ENCODE results near the gene SFI1. TPM values are rescaled to one million over a fixed set of nuclear protein-coding genes. Genes with fewer than 3 reads are reported as not detected.

The SFI1 gene
- total RNA-seq, 4 donors from 2014 or later = 55.3 to 157 (median 90.1) TPM

DNA sequence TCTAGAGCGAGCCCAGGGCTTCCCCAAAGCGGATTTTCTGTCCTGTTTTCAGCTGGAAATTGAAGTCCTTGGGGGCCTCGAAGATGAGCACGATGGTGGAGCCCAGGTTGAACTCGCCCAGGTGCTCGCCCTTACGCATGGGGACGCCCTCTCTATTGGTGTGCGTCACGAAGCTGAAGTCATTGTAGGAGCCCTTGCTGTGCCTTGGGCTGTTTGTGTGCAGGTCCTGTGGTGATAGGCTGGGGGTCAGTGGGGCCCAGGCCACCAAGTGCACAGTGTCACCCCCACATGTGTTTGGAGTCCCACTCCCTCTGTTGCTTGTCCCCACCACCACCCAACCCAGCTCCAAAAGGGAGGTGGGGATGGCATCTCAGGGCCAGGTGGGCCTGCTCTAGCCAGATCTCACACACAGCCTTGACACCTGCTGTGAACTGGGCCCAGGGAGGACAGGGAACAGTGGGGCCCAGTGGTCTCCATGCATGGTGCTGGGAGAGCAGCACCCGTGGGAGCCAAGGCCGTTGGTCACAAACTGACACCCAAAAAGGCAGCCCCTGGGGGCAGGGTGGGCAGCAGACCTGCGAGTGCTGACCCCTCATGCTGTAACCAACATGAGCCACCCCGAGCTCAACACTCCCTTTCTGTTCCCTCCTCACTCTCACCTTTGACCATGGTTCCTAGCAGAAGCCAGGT, 123.4 kb downstream of the SFI1 start:
- Histone ChIP-seq H3K27me3 (no peaks in the 10 kb centered on the region), H3K27ac (no peak overlapping the region), H3K9me3 (no peaks in the 10 kb centered on the region), H3K4me1 (peaks cover 0 to 15% (median 11%) of the 10 kb centered on the region in 4 donors), H3K4me3 (no peak overlapping the region), H3K36me3 (peaks cover 0 to 27% (median 8%) of the 10 kb centered on the region in 4 donors)
- no peak for DNase-seq
- WGBS, 2 donors (ENCODE audit: low coverage in 1 of 2) = 87% methylated on average over 14 of the region's 14 CpGs; no CpG with 5 or more reads in 1 of the 2 donors
- intact Hi-C loops (cut with DNase I; ENCODE audit: low total_unique reads) = no loop called here
- in situ Hi-C loops (cut with MboI; ENCODE audit: low pct_ligation_motif_present in 1 of 4, low pct_unique_long_range_greater_than_20kb in 1 of 4, low sequenced_read_pairs in 3 of 4) = no loop called here
- TF ChIP-seq, protein P1, sequence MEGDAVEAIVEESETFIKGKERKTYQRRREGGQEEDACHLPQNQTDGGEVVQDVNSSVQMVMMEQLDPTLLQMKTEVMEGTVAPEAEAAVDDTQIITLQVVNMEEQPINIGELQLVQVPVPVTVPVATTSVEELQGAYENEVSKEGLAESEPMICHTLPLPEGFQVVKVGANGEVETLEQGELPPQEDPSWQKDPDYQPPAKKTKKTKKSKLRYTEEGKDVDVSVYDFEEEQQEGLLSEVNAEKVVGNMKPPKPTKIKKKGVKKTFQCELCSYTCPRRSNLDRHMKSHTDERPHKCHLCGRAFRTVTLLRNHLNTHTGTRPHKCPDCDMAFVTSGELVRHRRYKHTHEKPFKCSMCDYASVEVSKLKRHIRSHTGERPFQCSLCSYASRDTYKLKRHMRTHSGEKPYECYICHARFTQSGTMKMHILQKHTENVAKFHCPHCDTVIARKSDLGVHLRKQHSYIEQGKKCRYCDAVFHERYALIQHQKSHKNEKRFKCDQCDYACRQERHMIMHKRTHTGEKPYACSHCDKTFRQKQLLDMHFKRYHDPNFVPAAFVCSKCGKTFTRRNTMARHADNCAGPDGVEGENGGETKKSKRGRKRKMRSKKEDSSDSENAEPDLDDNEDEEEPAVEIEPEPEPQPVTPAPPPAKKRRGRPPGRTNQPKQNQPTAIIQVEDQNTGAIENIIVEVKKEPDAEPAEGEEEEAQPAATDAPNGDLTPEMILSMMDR (IDR thresholded peaks at IDR 0.05) = no peak
- TF ChIP-seq POLR2AphosphoS5 (IDR thresholded peaks at IDR 0.05) (no peak), POLR2A (IDR thresholded peaks at IDR 0.05) (no peak), EP300 (IDR thresholded peaks at IDR 0.05; ENCODE audit: low read depth) (no peak)

DNA sequence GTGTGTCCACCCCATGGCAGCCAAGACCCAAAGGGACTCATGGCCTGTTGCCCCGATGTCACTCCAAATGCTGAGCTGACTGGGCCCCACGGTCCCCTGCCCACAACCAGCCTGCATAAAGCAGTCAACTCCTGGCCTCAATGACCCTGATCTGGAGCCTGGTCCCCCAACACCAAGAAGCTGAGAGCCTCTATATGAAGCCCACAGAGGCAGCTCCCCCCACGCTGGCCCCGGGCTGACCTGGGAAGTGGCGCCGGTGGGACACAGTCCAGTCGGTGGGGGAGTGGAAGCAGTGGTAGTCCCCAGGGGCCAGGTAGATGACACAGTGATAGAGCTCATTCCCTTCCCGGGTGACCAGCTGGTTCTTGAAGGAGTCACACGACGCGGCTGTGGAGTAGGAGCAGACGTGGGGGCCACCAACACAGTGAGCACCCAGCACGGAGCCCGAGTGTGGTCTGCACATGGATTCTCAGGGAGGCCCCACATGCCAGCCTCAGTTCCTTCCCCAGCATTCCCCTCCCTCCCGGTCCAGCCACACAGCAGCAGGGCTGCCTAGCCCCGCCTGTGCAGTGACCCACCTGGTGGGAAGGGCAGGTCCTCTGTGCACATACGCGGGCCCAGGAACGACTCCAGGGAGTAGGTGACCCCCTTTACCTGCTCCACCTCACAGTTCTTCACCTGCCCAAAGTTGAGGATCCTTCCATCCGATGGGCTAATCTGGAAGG, 124.6 kb downstream of the SFI1 start:
- TF ChIP-seq POLR2AphosphoS5 (IDR thresholded peaks at IDR 0.05) = no peak
- no peak for TF ChIP-seq EP300 (IDR thresholded peaks at IDR 0.05; ENCODE audit: low read depth)
- DNase-seq = no peak
- intact Hi-C loops (cut with DNase I; ENCODE audit: low total_unique reads) (no loop called here), in situ Hi-C loops (cut with MboI; ENCODE audit: low pct_ligation_motif_present in 1 of 4, low pct_unique_long_range_greater_than_20kb in 1 of 4, low sequenced_read_pairs in 3 of 4) (no loop called here)
- H3K4me3 ChIP-seq = no peak overlapping the region
- no peaks in the 10 kb centered on the region for H3K9me3 ChIP-seq
- H3K27me3 ChIP-seq = no peaks in the 10 kb centered on the region
- H3K36me3 ChIP-seq = peaks cover 0 to 27% (median 8%) of the 10 kb centered on the region in 4 donors
- peaks cover 1 to 22% (median 19%) of the 10 kb centered on the region in 4 donors for H3K4me1 ChIP-seq
- 88 to 90% methylated on average over 2 to 20 of the region's 20 CpGs for WGBS, 2 donors (ENCODE audit: low coverage in 1 of 2)
- no peak overlapping the region for H3K27ac ChIP-seq

DNA sequence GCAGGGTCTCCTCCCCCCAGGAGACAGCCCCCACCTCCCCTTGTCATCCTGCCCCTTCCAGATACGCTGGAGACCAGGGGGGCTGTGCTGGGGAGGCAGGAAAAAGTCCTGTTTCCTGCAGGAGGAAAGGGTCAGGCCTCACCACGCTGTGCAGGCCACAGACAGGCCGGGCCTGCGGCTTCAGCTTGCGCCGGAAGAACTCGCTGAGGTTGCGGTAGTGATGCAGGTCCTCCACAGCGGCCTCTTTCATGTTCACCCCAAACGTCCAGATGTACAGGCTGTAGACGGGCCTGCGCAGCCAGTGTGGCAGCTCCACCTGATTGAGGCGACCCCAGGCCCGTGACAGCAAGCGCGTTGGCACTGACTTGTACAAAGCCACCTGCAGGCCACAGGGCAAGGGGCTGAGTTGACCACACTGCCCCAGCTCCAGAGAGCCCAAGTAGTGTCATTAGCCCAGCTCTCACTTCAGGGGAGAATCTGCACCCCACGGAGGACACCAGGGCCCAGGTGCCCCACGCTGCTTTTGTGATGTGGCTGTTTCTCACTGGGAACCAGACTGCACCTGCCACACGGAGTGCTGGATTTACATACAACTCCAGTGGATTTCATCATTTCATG, 125.3 kb downstream of the SFI1 start:
- 92 to 100% methylated on average over 1 to 18 of the region's 19 CpGs for WGBS, 2 donors (ENCODE audit: low coverage in 1 of 2)
- TF ChIP-seq, protein P1 (IDR thresholded peaks at IDR 0.05) = no peak
- no peak for TF ChIP-seq EP300 (IDR thresholded peaks at IDR 0.05; ENCODE audit: low read depth)
- no peak for TF ChIP-seq POLR2A (IDR thresholded peaks at IDR 0.05)
- no peak for TF ChIP-seq POLR2AphosphoS5 (IDR thresholded peaks at IDR 0.05)
- intact Hi-C loops (cut with DNase I; ENCODE audit: low total_unique reads) (no loop called here), in situ Hi-C loops (cut with MboI; ENCODE audit: low pct_ligation_motif_present in 1 of 4, low pct_unique_long_range_greater_than_20kb in 1 of 4, low sequenced_read_pairs in 3 of 4) (no loop called here)
- DNase-seq = no peak
- no peaks in the 10 kb centered on the region for H3K27me3 ChIP-seq
- peaks cover 8 to 23% (median 21%) of the 10 kb centered on the region in 4 donors for H3K4me1 ChIP-seq
- no peak overlapping the region for H3K4me3 ChIP-seq
- no peaks in the 10 kb centered on the region for H3K9me3 ChIP-seq
- H3K27ac ChIP-seq = no peak overlapping the region
- H3K36me3 ChIP-seq = peaks cover 0 to 27% (median 8%) of the 10 kb centered on the region in 4 donors

DNA sequence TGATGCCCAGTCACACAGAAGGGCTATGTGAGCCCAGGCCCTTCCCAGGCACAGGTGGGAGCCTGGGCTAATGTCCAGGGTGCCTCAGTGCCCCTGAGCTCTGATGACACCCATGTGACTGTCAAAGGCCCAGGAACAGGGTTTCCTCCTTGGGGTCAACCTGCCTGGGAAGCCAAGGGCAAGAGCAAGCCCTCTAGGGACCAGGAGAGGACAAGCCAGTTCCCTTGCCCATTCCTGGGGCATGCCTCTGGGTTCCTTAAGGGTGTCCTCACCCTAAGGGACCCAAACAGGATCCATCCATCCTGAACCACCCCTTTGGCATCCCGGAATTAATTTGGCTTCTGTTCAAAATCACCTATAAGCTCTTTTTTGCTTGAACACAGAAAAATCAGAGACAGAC, 126.6 kb downstream of the SFI1 start:
- Histone ChIP-seq H3K27ac (no peak overlapping the region), H3K4me1 (peaks cover 11 to 30% (median 21%) of the 10 kb centered on the region in 4 donors), H3K36me3 (peaks cover 0 to 26% (median 8%) of the 10 kb centered on the region in 4 donors), H3K4me3 (no peak overlapping the region), H3K9me3 (no peaks in the 10 kb centered on the region), H3K27me3 (no peaks in the 10 kb centered on the region)
- TF ChIP-seq POLR2A (IDR thresholded peaks at IDR 0.05) (no peak), EP300 (IDR thresholded peaks at IDR 0.05; ENCODE audit: low read depth) (no peak), POLR2AphosphoS5 (IDR thresholded peaks at IDR 0.05) (no peak)
- TF ChIP-seq, protein P1 (IDR thresholded peaks at IDR 0.05) = no peak
- DNase-seq = no peak
- in situ Hi-C loops (cut with MboI; ENCODE audit: low pct_ligation_motif_present in 1 of 4, low pct_unique_long_range_greater_than_20kb in 1 of 4, low sequenced_read_pairs in 3 of 4) = no loop called here
- WGBS, 2 donors (ENCODE audit: low coverage in 1 of 2) = 89% methylated on average over 1 of the region's 1 CpG; no CpG with 5 or more reads in 1 of the 2 donors
- intact Hi-C loops (cut with DNase I; ENCODE audit: low total_unique reads) = no loop called here

Measured in transverse colon (tissue), 4 donors.